ENCODE results near the gene KCNF1. TPM values are rescaled to one million over a fixed set of nuclear protein-coding genes. Genes with fewer than 3 reads are reported as not detected.

Gene KCNF1
- total RNA-seq = not detected

GRCh38 chr2:10911291-10912075 lies at the start of gene KCNF1:
TSS of gene KCNF1 (plus strand) at chr2:10911934. CDS start at chr2:10912427, 493 bp downstream.
- no peak for TF ChIP-seq EP300 (IDR thresholded peaks at IDR 0.05)
- TF ChIP-seq POLR2A (IDR thresholded peaks at IDR 0.05) = no peak
- no peak for TF ChIP-seq POLR2AphosphoS5 (IDR thresholded peaks at IDR 0.05)
- TF ChIP-seq, protein P1, sequence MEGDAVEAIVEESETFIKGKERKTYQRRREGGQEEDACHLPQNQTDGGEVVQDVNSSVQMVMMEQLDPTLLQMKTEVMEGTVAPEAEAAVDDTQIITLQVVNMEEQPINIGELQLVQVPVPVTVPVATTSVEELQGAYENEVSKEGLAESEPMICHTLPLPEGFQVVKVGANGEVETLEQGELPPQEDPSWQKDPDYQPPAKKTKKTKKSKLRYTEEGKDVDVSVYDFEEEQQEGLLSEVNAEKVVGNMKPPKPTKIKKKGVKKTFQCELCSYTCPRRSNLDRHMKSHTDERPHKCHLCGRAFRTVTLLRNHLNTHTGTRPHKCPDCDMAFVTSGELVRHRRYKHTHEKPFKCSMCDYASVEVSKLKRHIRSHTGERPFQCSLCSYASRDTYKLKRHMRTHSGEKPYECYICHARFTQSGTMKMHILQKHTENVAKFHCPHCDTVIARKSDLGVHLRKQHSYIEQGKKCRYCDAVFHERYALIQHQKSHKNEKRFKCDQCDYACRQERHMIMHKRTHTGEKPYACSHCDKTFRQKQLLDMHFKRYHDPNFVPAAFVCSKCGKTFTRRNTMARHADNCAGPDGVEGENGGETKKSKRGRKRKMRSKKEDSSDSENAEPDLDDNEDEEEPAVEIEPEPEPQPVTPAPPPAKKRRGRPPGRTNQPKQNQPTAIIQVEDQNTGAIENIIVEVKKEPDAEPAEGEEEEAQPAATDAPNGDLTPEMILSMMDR (IDR thresholded peaks at IDR 0.05) = no peak
- Histone ChIP-seq H3K4me1 (peaks cover 10% of the 10 kb centered on the region), H3K27ac (no peak within 1 kb of the TSS), H3K4me3 (peak within 1 kb of the TSS; percentile 44), H3K36me3 (no peaks in the 10 kb centered on the region), H3K27me3 (peaks cover 54% of the 10 kb centered on the region), H3K9me3 (no peaks in the 10 kb centered on the region)
- DNase-seq (ENCODE audit: low spot score in 2 of 2) = peak in 1 of 2 donors; percentile 67
- 32% methylated on average over 16 of the region's 53 CpGs for WGBS

DNA sequence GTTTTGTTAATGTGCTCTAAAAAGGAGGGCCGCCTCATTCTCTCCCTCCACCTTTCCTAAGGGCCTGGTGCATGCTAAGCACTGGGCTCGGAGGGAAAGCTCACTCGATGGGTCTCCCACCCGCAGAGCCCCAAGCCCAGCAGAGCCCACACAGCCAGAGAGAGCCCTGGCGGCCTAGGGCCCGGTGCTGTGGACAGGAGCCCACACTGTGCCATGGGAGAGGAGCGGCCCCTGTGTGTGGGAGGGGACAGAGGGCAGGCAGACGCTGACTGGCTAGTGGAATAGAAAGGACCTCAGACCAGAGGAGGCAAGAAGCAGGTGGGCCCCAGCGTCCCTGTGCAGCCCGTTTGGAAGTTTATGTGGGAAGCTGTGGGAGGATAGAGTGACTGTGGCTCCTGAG lies 49.4 kb upstream of the KCNF1 start:
- H3K36me3 ChIP-seq = no peaks in the 10 kb centered on the region

GRCh38 chr2:10863047-10863446 lies 48.7 kb upstream of the KCNF1 start:
- Histone ChIP-seq H3K4me3 (no peak overlapping the region), H3K27ac (no peak overlapping the region), H3K27me3 (peaks cover 25% of the 10 kb centered on the region), H3K9me3 (no peaks in the 10 kb centered on the region), H3K4me1 (no peaks in the 10 kb centered on the region), H3K36me3 (no peaks in the 10 kb centered on the region)
- DNase-seq (ENCODE audit: low spot score in 2 of 2) = no peak
- WGBS = 81% methylated on average over 2 of the region's 10 CpGs
- no peak for TF ChIP-seq POLR2A (IDR thresholded peaks at IDR 0.05)
- no peak for TF ChIP-seq POLR2AphosphoS5 (IDR thresholded peaks at IDR 0.05)
- TF ChIP-seq, protein P1 (IDR thresholded peaks at IDR 0.05) = no peak
- TF ChIP-seq EP300 (IDR thresholded peaks at IDR 0.05) = no peak

More for the DNA sequence above, 49.4 kb upstream of the KCNF1 start:
- TF ChIP-seq, protein P1 (IDR thresholded peaks at IDR 0.05) = no peak
- TF ChIP-seq EP300 (IDR thresholded peaks at IDR 0.05) = no peak
- TF ChIP-seq POLR2AphosphoS5 (IDR thresholded peaks at IDR 0.05) = no peak
- no peak for TF ChIP-seq POLR2A (IDR thresholded peaks at IDR 0.05)
- peaks cover 25% of the 10 kb centered on the region for H3K27me3 ChIP-seq
- DNase-seq (ENCODE audit: low spot score in 2 of 2) = no peak
- H3K4me3 ChIP-seq = no peak overlapping the region
- H3K4me1 ChIP-seq = no peaks in the 10 kb centered on the region
- no peaks in the 10 kb centered on the region for H3K9me3 ChIP-seq
- H3K27ac ChIP-seq = no peak overlapping the region
- WGBS = 87% methylated on average over 8 of the region's 10 CpGs

DNA sequence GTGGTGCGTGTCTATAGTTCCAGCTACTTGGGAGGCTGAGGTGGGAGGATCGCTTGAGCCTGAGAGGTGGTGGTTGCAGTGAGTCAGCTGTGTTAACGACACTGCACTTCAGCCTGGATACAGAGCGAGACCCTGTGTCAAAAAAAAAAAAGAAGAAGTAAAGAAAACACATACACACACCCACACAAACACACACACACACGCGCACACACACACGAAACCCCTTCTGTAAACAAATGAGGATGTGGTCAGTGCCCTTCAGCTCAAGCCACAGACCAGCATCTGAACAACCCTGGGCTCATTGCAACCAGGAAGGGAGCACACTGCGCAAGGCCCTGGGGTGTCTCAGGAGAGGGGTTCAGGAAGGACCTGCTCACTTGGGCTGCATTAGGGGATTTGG lies 47.9 kb upstream of the KCNF1 start:
- Histone ChIP-seq H3K4me1 (no peaks in the 10 kb centered on the region), H3K4me3 (no peak overlapping the region), H3K27me3 (peaks cover 25% of the 10 kb centered on the region), H3K27ac (no peak overlapping the region), H3K9me3 (no peaks in the 10 kb centered on the region), H3K36me3 (no peaks in the 10 kb centered on the region)
- DNase-seq (ENCODE audit: low spot score in 2 of 2) = no peak
- 75% methylated on average over 8 of the region's 8 CpGs for WGBS
- TF ChIP-seq EP300 (IDR thresholded peaks at IDR 0.05) = no peak
- TF ChIP-seq POLR2A (IDR thresholded peaks at IDR 0.05) = no peak
- TF ChIP-seq, protein P1 (IDR thresholded peaks at IDR 0.05) = no peak

DNA sequence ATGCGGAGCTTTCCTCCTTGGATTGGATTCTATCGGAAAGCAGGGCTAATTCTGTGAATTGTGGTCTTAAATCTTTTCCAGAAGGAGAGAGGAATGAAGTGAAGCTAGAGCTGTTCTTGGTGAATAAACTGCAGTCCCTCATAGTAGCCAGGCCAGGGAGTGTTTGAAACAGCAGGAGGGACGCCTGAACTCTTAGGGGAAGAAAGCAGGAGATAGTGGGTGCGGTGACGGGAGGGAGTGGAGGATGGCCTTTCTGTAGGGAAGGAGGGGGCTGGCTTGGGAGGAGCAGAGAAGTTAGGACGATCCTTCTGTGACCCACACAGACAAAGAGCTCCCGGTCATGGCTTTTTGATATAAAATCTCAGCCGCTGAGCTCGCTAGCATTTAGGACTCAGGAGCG lies 47.5 kb upstream of the KCNF1 start:
- H3K36me3 ChIP-seq = no peaks in the 10 kb centered on the region
- TF ChIP-seq POLR2A (IDR thresholded peaks at IDR 0.05) = no peak
- peaks cover 25% of the 10 kb centered on the region for H3K27me3 ChIP-seq
- 73% methylated on average over 10 of the region's 10 CpGs for WGBS
- H3K9me3 ChIP-seq = no peaks in the 10 kb centered on the region
- no peak for DNase-seq (ENCODE audit: low spot score in 2 of 2)
- no peak overlapping the region for H3K27ac ChIP-seq
- no peak overlapping the region for H3K4me3 ChIP-seq
- no peaks in the 10 kb centered on the region for H3K4me1 ChIP-seq
